ENCODE results near the gene TK1. TPM values are rescaled to one million over a fixed set of nuclear protein-coding genes. Genes with fewer than 3 reads are reported as not detected.

Gene TK1
- total RNA-seq, 2 donors from 2014 or later, result 81.0 to 97.4 TPM

GRCh38 chr17:78128551-78129350 lies 58.1 kb downstream of the TK1 start, which contains the start of gene TMC6:
Gene TMC6 (minus strand): TSS chr17:78128755. CDS start chr17:78126832, 1,923 bp downstream.
- H3K4me1 Mint-ChIP-seq, result peaks cover 18% of the 10 kb centered on the region

GRCh38 chr17:78127888-78128550 lies 58.8 kb downstream of the TK1 start:
- Mint-ChIP-seq H3K27me3 (ENCODE audit: insufficient read depth) (peaks cover 12% of the 10 kb centered on the region), H3K4me1 (peaks cover 17% of the 10 kb centered on the region), H3K27ac (peak overlapping the region; percentile 92), H3K36me3 (ENCODE audit: low read depth) (peaks cover 9% of the 10 kb centered on the region), H3K4me3 (peak overlapping the region; percentile 83), H3K9me3 (no peaks in the 10 kb centered on the region)
- peak overlapping the region; percentile 47 for H3K9ac ChIP-seq (ENCODE audit: extremely low read depth, low read length, poor library complexity, severe bottlenecking)
- H3K4me3 ChIP-seq (ENCODE audit: low read length), result peak overlapping the region; percentile 78
- peaks cover 7% of the 10 kb centered on the region for H3K27me3 ChIP-seq (ENCODE audit: control insufficient read depth, insufficient read depth, low read length, poor library complexity, severe bottlenecking)
- no peak for TF ChIP-seq CTCF (conservative IDR thresholded peaks at IDR 0.05)
- peak overlapping the region; percentile 38 for H3K27ac ChIP-seq (ENCODE audit: low read depth, low read length)
- H3K4me1 ChIP-seq (ENCODE audit: control insufficient read depth, insufficient read depth, low read length), result peaks cover 5% of the 10 kb centered on the region
- DNase-seq, result no peak
- no peaks in the 10 kb centered on the region for H3K9me3 ChIP-seq (ENCODE audit: control insufficient read depth, low read length)
- peaks cover 13% of the 10 kb centered on the region for H3K36me3 ChIP-seq (ENCODE audit: control insufficient read depth, insufficient read depth, low read length)
- 1 to 5% methylated on average over 16 to 35 of the region's 39 CpGs for WGBS, 2 experiments (ENCODE audit: insufficient coverage in 1 of 2, insufficient read length in 1 of 2)

More at GRCh38 chr17:78128551-78129350, 58.1 kb downstream of the TK1 start, which contains the start of gene TMC6:
- Histone ChIP-seq H3K36me3 (ENCODE audit: control insufficient read depth, insufficient read depth, low read length) (peaks cover 6% of the 10 kb centered on the region), H3K9me3 (ENCODE audit: control insufficient read depth, low read length) (no peaks in the 10 kb centered on the region), H3K27me3 (ENCODE audit: control insufficient read depth, insufficient read depth, low read length, poor library complexity, severe bottlenecking) (peaks cover 7% of the 10 kb centered on the region), H3K4me3 (ENCODE audit: low read length) (peak within 1 kb of the TSS; percentile 78), H3K4me1 (ENCODE audit: control insufficient read depth, insufficient read depth, low read length) (peaks cover 5% of the 10 kb centered on the region), H3K9ac (ENCODE audit: extremely low read depth, low read length, poor library complexity, severe bottlenecking) (peak within 1 kb of the TSS; percentile 47), H3K27ac (ENCODE audit: low read depth, low read length) (peak within 1 kb of the TSS; percentile 38)
- Mint-ChIP-seq H3K27me3 (ENCODE audit: insufficient read depth) (peaks cover 19% of the 10 kb centered on the region), H3K36me3 (ENCODE audit: low read depth) (peaks cover 4% of the 10 kb centered on the region), H3K27ac (peak within 1 kb of the TSS; percentile 92), H3K4me3 (peak within 1 kb of the TSS; percentile 83), H3K9me3 (no peaks in the 10 kb centered on the region)
- WGBS, 2 experiments (ENCODE audit: insufficient coverage in 1 of 2, insufficient read length in 1 of 2), result 3 to 7% methylated on average over 21 to 52 of the region's 54 CpGs
- no peak for TF ChIP-seq CTCF (conservative IDR thresholded peaks at IDR 0.05)
- peak; percentile 97 for DNase-seq

GRCh38 chr17:78127239-78127887 lies 59.5 kb downstream of the TK1 start:
- 19% methylated on average over 11 to 25 of the region's 25 CpGs for WGBS, 2 experiments (ENCODE audit: insufficient coverage in 1 of 2, insufficient read length in 1 of 2)
- H3K4me3 ChIP-seq (ENCODE audit: low read length), result peak overlapping the region; percentile 78
- TF ChIP-seq CTCF (conservative IDR thresholded peaks at IDR 0.05), result no peak
- H3K9ac ChIP-seq (ENCODE audit: extremely low read depth, low read length, poor library complexity, severe bottlenecking), result peak overlapping the region; percentile 47
- Mint-ChIP-seq H3K27ac (peak overlapping the region; percentile 92), H3K9me3 (no peaks in the 10 kb centered on the region), H3K36me3 (ENCODE audit: low read depth) (peaks cover 15% of the 10 kb centered on the region), H3K4me3 (peak overlapping the region; percentile 83), H3K4me1 (peaks cover 17% of the 10 kb centered on the region), H3K27me3 (ENCODE audit: insufficient read depth) (peaks cover 8% of the 10 kb centered on the region)
- peaks cover 7% of the 10 kb centered on the region for H3K27me3 ChIP-seq (ENCODE audit: control insufficient read depth, insufficient read depth, low read length, poor library complexity, severe bottlenecking)
- peak; percentile 85 for DNase-seq
- H3K4me1 ChIP-seq (ENCODE audit: control insufficient read depth, insufficient read depth, low read length), result peaks cover 5% of the 10 kb centered on the region
- H3K36me3 ChIP-seq (ENCODE audit: control insufficient read depth, insufficient read depth, low read length), result peaks cover 18% of the 10 kb centered on the region
- no peaks in the 10 kb centered on the region for H3K9me3 ChIP-seq (ENCODE audit: control insufficient read depth, low read length)
- H3K27ac ChIP-seq (ENCODE audit: low read depth, low read length), result peak overlapping the region; percentile 38

Data from endodermal cell (in vitro differentiated cells).